Measurements from ENCODE around the gene LRRC32.

GRCh38 chr11:76637491-76638269, 32.9 kb downstream of the LRRC32 start:
- TF ChIP-seq, protein P1, sequence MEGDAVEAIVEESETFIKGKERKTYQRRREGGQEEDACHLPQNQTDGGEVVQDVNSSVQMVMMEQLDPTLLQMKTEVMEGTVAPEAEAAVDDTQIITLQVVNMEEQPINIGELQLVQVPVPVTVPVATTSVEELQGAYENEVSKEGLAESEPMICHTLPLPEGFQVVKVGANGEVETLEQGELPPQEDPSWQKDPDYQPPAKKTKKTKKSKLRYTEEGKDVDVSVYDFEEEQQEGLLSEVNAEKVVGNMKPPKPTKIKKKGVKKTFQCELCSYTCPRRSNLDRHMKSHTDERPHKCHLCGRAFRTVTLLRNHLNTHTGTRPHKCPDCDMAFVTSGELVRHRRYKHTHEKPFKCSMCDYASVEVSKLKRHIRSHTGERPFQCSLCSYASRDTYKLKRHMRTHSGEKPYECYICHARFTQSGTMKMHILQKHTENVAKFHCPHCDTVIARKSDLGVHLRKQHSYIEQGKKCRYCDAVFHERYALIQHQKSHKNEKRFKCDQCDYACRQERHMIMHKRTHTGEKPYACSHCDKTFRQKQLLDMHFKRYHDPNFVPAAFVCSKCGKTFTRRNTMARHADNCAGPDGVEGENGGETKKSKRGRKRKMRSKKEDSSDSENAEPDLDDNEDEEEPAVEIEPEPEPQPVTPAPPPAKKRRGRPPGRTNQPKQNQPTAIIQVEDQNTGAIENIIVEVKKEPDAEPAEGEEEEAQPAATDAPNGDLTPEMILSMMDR (IDR thresholded peaks at IDR 0.05; ENCODE audit: poor library complexity, severe bottlenecking) = no peak
- TF ChIP-seq POLR2AphosphoS5 (IDR thresholded peaks at IDR 0.05) (no peak), TAF1 (IDR thresholded peaks at IDR 0.05; ENCODE audit: low read depth) (no peak)
- TF ChIP-seq, protein P2, sequence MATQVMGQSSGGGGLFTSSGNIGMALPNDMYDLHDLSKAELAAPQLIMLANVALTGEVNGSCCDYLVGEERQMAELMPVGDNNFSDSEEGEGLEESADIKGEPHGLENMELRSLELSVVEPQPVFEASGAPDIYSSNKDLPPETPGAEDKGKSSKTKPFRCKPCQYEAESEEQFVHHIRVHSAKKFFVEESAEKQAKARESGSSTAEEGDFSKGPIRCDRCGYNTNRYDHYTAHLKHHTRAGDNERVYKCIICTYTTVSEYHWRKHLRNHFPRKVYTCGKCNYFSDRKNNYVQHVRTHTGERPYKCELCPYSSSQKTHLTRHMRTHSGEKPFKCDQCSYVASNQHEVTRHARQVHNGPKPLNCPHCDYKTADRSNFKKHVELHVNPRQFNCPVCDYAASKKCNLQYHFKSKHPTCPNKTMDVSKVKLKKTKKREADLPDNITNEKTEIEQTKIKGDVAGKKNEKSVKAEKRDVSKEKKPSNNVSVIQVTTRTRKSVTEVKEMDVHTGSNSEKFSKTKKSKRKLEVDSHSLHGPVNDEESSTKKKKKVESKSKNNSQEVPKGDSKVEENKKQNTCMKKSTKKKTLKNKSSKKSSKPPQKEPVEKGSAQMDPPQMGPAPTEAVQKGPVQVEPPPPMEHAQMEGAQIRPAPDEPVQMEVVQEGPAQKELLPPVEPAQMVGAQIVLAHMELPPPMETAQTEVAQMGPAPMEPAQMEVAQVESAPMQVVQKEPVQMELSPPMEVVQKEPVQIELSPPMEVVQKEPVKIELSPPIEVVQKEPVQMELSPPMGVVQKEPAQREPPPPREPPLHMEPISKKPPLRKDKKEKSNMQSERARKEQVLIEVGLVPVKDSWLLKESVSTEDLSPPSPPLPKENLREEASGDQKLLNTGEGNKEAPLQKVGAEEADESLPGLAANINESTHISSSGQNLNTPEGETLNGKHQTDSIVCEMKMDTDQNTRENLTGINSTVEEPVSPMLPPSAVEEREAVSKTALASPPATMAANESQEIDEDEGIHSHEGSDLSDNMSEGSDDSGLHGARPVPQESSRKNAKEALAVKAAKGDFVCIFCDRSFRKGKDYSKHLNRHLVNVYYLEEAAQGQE (IDR thresholded peaks at IDR 0.05; ENCODE audit: borderline replicate concordance) = no peak

Data from neural cell (in vitro differentiated cells).